Ascending aorta (tissue), 2 donors: ENCODE data around the gene NCOA1. TPM values are rescaled to one million over a fixed set of nuclear protein-coding genes. Genes with fewer than 3 reads are reported as not detected.

Experiments used
- DNase-seq, 2 donors: peaks; one replicate each; pipeline ENCODE4 v3.0.0-alpha.2; 2019; ENCODE audit warnings: low spot score in 2 of 2
- H3K27ac ChIP-seq, 2 donors: fragments of 200-600 bp; sonication (generic); one replicate each; pipeline ENCODE4 v1.5.1; 2016 to 2017; ENCODE audit warnings: mild to moderate bottlenecking in 1 of 2
- H3K27me3 ChIP-seq: fragments of 200-600 bp; sonication (generic); one replicate; pipeline ENCODE4 v1.5.1; 2017
- H3K36me3 ChIP-seq, 2 donors: fragments of 200-600 bp; sonication (generic); one replicate each; pipeline ENCODE4 v1.5.1; 2016
- H3K4me1 ChIP-seq, 2 donors: fragments of 200-600 bp; sonication (generic); one replicate each; pipeline ENCODE4 v1.5.1; 2016 to 2017; ENCODE audit warnings: mild to moderate bottlenecking in 1 of 2
- H3K4me3 ChIP-seq, 2 donors: fragments of 200-600 bp; sonication (generic); one replicate each; pipeline ENCODE4 v1.5.1; 2016 to 2017; ENCODE audit warnings: mild to moderate bottlenecking in 1 of 2
- H3K9me3 ChIP-seq, 2 donors: fragments of 200-600 bp; sonication (generic); one replicate each; pipeline ENCODE4 v1.5.1; 2016
- intact Hi-C: fragments of 100-400 bp; cut with DNase I; formaldehyde crosslinking; loops from one replicate; pipeline ENCODE4 v1.15.1; 2023
- total RNA-seq: library from RNA; depleted of rRNA; stranded (reverse); fragments of >200 nt; gene quantifications from one replicate; pipeline ENCODE4 v1.1.0, GENCODE V29; 2016
- TF ChIP-seq, protein P1 (sequence below), 3 experiments: fragments of 200-600 bp in 2 of 3; fragments of 450-650 bp in 1 of 3; sonication (generic) in 2 of 3; IDR thresholded peaks; one replicate each; pipeline ENCODE4 v1.5.1; 2016 to 2019; ENCODE audit warnings: antibody characterized with exemption in 3 of 3, mild to moderate bottlenecking in 1 of 3, moderate library complexity in 1 of 3

Gene NCOA1
- total RNA-seq, 1 donor from 2014 or later: 19.3 TPM

DNA sequence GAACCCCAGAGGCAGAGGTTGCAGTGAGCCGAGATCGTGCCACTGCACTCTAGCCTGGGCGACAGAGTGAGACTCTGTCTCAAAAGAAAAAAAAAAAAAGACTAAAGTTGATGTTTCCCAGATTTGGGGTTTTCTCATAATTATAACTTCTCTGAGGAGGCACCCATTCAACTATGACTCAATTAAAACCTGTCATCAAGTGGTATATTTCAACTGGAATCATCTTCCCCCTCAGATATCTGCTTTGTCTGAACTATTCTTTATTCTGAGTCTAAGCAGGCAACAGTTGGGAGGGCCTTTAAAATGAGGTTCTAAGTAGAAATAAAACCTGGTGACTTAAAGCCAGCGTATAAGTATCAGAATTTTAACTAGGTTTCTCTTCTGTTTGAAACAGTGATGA lies 213.6 kb downstream of the NCOA1 start:
- Histone ChIP-seq H3K4me3 (no peak overlapping the region), H3K27me3 (no peaks in the 10 kb centered on the region), H3K9me3 (no peaks in the 10 kb centered on the region), H3K4me1 (peaks cover 0 to 4% of the 10 kb centered on the region in 2 donors), H3K27ac (no peak overlapping the region), H3K36me3 (peaks cover 11 to 26% of the 10 kb centered on the region in 2 donors)
- intact Hi-C loops: no loop called here
- TF ChIP-seq, protein P1, sequence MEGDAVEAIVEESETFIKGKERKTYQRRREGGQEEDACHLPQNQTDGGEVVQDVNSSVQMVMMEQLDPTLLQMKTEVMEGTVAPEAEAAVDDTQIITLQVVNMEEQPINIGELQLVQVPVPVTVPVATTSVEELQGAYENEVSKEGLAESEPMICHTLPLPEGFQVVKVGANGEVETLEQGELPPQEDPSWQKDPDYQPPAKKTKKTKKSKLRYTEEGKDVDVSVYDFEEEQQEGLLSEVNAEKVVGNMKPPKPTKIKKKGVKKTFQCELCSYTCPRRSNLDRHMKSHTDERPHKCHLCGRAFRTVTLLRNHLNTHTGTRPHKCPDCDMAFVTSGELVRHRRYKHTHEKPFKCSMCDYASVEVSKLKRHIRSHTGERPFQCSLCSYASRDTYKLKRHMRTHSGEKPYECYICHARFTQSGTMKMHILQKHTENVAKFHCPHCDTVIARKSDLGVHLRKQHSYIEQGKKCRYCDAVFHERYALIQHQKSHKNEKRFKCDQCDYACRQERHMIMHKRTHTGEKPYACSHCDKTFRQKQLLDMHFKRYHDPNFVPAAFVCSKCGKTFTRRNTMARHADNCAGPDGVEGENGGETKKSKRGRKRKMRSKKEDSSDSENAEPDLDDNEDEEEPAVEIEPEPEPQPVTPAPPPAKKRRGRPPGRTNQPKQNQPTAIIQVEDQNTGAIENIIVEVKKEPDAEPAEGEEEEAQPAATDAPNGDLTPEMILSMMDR (IDR thresholded peaks at IDR 0.05): no peak
- DNase-seq: no peak

DNA sequence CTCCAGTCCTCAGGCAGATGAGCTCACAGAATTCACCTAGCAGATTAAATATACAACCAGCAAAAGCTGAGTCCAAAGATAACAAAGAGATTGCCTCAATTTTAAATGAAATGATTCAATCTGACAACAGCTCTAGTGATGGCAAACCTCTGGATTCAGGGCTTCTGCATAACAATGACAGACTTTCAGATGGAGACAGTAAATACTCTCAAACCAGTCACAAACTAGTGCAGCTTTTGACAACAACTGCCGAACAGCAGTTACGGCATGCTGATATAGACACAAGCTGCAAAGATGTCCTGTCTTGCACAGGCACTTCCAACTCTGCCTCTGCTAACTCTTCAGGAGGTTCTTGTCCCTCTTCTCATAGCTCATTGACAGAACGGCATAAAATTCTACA lies 216.1 kb downstream of the NCOA1 start:
- Histone ChIP-seq H3K27ac (no peak overlapping the region), H3K4me1 (peaks cover 0 to 4% of the 10 kb centered on the region in 2 donors), H3K9me3 (no peaks in the 10 kb centered on the region), H3K27me3 (no peaks in the 10 kb centered on the region), H3K36me3 (peaks cover 10 to 37% of the 10 kb centered on the region in 2 donors), H3K4me3 (no peak overlapping the region)
- no peak for DNase-seq
- intact Hi-C loops: no loop called here
- TF ChIP-seq, protein P1 (IDR thresholded peaks at IDR 0.05): no peak

DNA sequence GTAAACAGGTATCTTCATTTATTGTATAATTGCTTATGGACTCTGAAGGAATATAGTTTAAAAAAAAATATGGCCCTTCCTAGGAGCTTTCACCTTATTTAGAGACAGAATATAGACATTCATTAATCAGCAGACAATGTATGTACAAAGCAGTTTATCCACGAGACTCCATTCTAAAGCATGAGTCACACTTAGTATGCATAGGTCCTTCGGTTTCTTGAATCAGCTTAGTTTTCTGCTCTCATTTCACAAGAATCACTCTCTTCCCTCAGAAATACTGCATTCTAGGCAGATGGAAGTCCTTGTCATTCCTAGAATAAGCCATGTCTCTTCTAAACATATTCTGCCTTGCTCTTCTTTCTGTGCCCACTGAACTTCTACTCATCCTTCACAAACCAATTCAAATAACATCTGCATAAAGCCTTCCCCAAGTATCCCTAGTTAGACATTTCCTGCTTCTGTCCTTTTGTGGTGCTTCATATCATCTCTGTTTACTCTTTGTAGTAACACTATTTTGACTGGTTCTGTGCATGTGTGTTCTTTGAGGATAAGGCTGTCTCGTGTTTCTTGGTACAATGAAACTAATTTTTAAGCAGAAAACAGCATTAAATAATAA lies 217.6 kb downstream of the NCOA1 start:
- TF ChIP-seq, protein P1 (IDR thresholded peaks at IDR 0.05): no peak
- no peaks in the 10 kb centered on the region for H3K27me3 ChIP-seq
- DNase-seq: no peak
- H3K27ac ChIP-seq: no peak overlapping the region
- no peak overlapping the region for H3K4me3 ChIP-seq
- peaks cover 13 to 52% of the 10 kb centered on the region in 2 donors for H3K36me3 ChIP-seq
- no peaks in the 10 kb centered on the region for H3K9me3 ChIP-seq
- intact Hi-C loops: no loop called here
- no peaks in the 10 kb centered on the region for H3K4me1 ChIP-seq

DNA sequence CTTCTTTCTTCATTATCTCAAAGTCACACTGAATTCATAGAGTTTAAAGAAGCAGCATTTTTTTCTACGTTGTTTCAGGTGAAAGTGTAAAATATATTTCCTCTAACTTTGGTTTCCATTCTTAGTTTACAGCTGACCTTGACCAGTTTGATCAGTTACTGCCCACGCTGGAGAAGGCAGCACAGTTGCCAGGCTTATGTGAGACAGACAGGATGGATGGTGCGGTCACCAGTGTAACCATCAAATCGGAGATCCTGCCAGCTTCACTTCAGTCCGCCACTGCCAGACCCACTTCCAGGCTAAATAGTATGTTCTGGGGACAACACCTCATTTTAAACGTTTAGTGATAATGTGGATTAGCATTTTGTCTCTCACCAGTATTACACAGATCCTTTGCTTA lies 219.8 kb downstream of the NCOA1 start:
- intact Hi-C loops: no loop called here
- H3K4me1 ChIP-seq: no peaks in the 10 kb centered on the region
- no peak for DNase-seq
- no peaks in the 10 kb centered on the region for H3K27me3 ChIP-seq
- H3K4me3 ChIP-seq: no peak overlapping the region
- H3K9me3 ChIP-seq: no peaks in the 10 kb centered on the region
- H3K36me3 ChIP-seq: peaks cover 13 to 50% of the 10 kb centered on the region in 2 donors
- TF ChIP-seq, protein P1 (IDR thresholded peaks at IDR 0.05): no peak
- H3K27ac ChIP-seq: no peak overlapping the region

DNA sequence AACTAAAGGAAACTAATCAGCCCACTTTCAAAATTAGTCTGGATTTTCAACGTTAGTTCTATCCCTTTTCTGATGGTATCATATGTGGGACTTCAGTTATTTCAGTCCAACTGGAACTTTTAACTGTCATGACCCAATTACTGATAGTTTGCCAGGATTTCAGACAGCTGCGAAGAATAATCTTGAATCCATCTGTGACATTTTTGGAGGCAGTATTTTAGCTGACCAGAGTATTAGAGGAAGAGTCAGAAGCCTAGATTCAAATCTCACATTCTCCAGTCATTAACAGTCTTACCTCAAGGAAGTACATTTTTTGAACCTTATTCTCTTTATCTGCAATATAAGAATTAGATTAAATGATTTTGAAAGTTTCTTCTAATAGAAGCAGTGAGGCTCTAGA lies 220.8 kb downstream of the NCOA1 start:
- intact Hi-C loops: no loop called here
- H3K4me3 ChIP-seq: no peak overlapping the region
- DNase-seq: no peak
- TF ChIP-seq, protein P1 (IDR thresholded peaks at IDR 0.05): no peak
- H3K9me3 ChIP-seq: no peaks in the 10 kb centered on the region
- H3K27me3 ChIP-seq: no peaks in the 10 kb centered on the region
- no peaks in the 10 kb centered on the region for H3K4me1 ChIP-seq
- H3K36me3 ChIP-seq: peaks cover 9 to 47% of the 10 kb centered on the region in 2 donors
- no peak overlapping the region for H3K27ac ChIP-seq

DNA sequence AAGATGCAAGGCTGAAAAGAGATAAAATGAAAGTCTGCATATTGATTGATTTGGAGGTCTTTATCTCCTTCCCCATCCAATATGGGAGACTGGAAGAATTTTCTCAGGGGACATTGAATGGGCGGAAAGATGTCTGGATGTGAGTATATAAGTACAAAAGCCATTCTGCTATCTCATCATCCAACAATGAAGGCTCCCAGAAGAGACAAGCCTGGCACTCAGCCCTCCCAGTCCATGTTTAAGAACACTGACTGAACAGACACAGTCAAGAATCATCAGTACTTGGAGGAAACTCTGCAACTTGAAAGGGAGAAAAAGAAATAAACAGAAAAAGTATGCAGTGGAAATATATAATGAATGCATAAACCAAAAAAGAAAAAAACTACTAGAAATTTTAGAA lies 221.2 kb downstream of the NCOA1 start:
- intact Hi-C loops: no loop called here
- no peaks in the 10 kb centered on the region for H3K27me3 ChIP-seq
- TF ChIP-seq, protein P1 (IDR thresholded peaks at IDR 0.05): no peak
- H3K9me3 ChIP-seq: no peaks in the 10 kb centered on the region
- no peak overlapping the region for H3K27ac ChIP-seq
- peaks cover 5 to 46% of the 10 kb centered on the region in 2 donors for H3K36me3 ChIP-seq
- DNase-seq: no peak
- no peaks in the 10 kb centered on the region for H3K4me1 ChIP-seq
- no peak overlapping the region for H3K4me3 ChIP-seq
